HepG2 (cell line): Measurements from ENCODE around the gene ALB. TPM values are rescaled to one million over a fixed set of nuclear protein-coding genes. Genes with fewer than 3 reads are reported as not detected.

ENCODE experiments used
- ARID3A ChIP-seq: IDR thresholded peaks from 2 replicates; pipeline ENCODE4 v1.6.1; 2012; ENCODE audit warnings: low read depth, low read length, improper control_type of control experiment
- ATRX ChIP-seq: sonication (generic); formaldehyde crosslinking; IDR thresholded peaks from 2 replicates; pipeline ENCODE4 v1.4.0; 2020; ENCODE audit warnings: missing genetic modification reagents, borderline replicate concordance
- BRCA1 ChIP-seq: sonication (generic); formaldehyde crosslinking; IDR thresholded peaks from 2 replicates; pipeline ENCODE4 v1.4.0; 2020; ENCODE audit warnings: missing genetic modification reagents
- ISX ChIP-seq: sonication (generic); formaldehyde crosslinking; conservative IDR thresholded peaks from 2 replicates; pipeline ENCODE4 v1.5.0; 2020; ENCODE audit warnings: missing genetic modification reagents
- KAT7 ChIP-seq: IDR thresholded peaks from 2 replicates; pipeline ENCODE4 v1.6.1; 2018; ENCODE audit warnings: borderline replicate concordance, missing compliant biosample characterization
- NR1H2 ChIP-seq: sonication (generic); formaldehyde crosslinking; IDR thresholded peaks from 2 replicates; pipeline ENCODE4 v1.8.1; 2022; ENCODE audit warnings: low read depth, missing genetic modification reagents, borderline replicate concordance
- REST ChIP-seq, 2 experiments: IDR thresholded peaks; 2 replicates each; pipeline ENCODE4 v1.6.1; 2011 to 2012; ENCODE audit warnings: low read length in 2 of 2, borderline replicate concordance in 1 of 2, low read depth in 1 of 2, mild to moderate bottlenecking in 1 of 2, moderate library complexity in 1 of 2
- SNRNP70 ChIP-seq: fragments of 200-400 bp; formaldehyde crosslinking; IDR thresholded peaks from 2 replicates; pipeline ENCODE4 v1.6.1; 2017; ENCODE audit warnings: mild to moderate bottlenecking, low read depth, low read length, moderate library complexity
- SOX13 ChIP-seq, 3 experiments: fragments of 450-650 bp in 1 of 3; sonication (generic) in 1 of 3; formaldehyde crosslinking in 1 of 3; IDR thresholded peaks in 2 of 3; conservative IDR thresholded peaks in 1 of 3; 2 replicates each; pipeline versions ENCODE4 v1.5.0 to v1.6.1; 2016 to 2020; ENCODE audit warnings: antibody characterized with exemption in 1 of 3, mild to moderate bottlenecking in 1 of 3, missing compliant biosample characterization in 1 of 3, missing genetic modification reagents in 1 of 3, moderate library complexity in 1 of 3
- TCF7 ChIP-seq: sonication (generic); IDR thresholded peaks from 2 replicates; pipeline ENCODE4 v1.6.1; 2016; ENCODE audit warnings: antibody characterized with exemption, low read depth
- WIZ ChIP-seq: sonication (generic); formaldehyde crosslinking; IDR thresholded peaks from 2 replicates; pipeline ENCODE4 v1.5.1; 2020; ENCODE audit warnings: mild to moderate bottlenecking, missing genetic modification reagents
- YY1 ChIP-seq: IDR thresholded peaks from 2 replicates; pipeline ENCODE4 v1.6.1; 2011; ENCODE audit warnings: low read length, low read depth, moderate library complexity, mild to moderate bottlenecking; ENCODE audit not compliant: insufficient read depth, insufficient replicate concordance
- ZNF20 ChIP-seq: sonication (generic); formaldehyde crosslinking; IDR thresholded peaks from 2 replicates; pipeline ENCODE4 v1.4.0; 2020; ENCODE audit warnings: mild to moderate bottlenecking, moderate library complexity, missing genetic modification reagents
- ZNF546 ChIP-seq: sonication (generic); formaldehyde crosslinking; conservative IDR thresholded peaks from 2 replicates; pipeline ENCODE4 v1.8.1; 2023; ENCODE audit warnings: mild to moderate bottlenecking, missing genetic modification reagents
- ZNF674 ChIP-seq: sonication (generic); formaldehyde crosslinking; IDR thresholded peaks from 2 replicates; pipeline ENCODE4 v1.5.0; 2020; ENCODE audit warnings: low read depth, mild to moderate bottlenecking, missing genetic modification reagents
- ZNF773 ChIP-seq: sonication (generic); formaldehyde crosslinking; IDR thresholded peaks from 2 replicates; pipeline ENCODE4 v1.4.0; 2020; ENCODE audit warnings: missing genetic modification reagents, borderline replicate concordance
- ZNF775 ChIP-seq: sonication (generic); formaldehyde crosslinking; IDR thresholded peaks from 2 replicates; pipeline ENCODE4 v1.4.0; 2020; ENCODE audit warnings: missing genetic modification reagents, mild to moderate bottlenecking, moderate library complexity, borderline replicate concordance
- ZNF781 ChIP-seq: sonication (generic); formaldehyde crosslinking; IDR thresholded peaks from 2 replicates; pipeline ENCODE4 v1.5.1; 2020; ENCODE audit warnings: borderline replicate concordance, mild to moderate bottlenecking, missing genetic modification reagents; ENCODE audit errors: not compliant biosample characterization
- ZNF792 ChIP-seq: IDR thresholded peaks from 2 replicates; pipeline ENCODE4 v1.6.1; 2016
- ZNF83 ChIP-seq: sonication (generic); formaldehyde crosslinking; IDR thresholded peaks from 2 replicates; pipeline ENCODE4 v1.4.0; 2020; ENCODE audit warnings: missing genetic modification reagents, mild to moderate bottlenecking, borderline replicate concordance
- ZUFSP ChIP-seq: sonication (generic); formaldehyde crosslinking; IDR thresholded peaks from 2 replicates; pipeline ENCODE4 v1.9.0; 2021; ENCODE audit warnings: missing genetic modification reagents, mild to moderate bottlenecking, borderline replicate concordance
- polyA plus RNA-seq, 8 experiments: library from polyadenylated mRNA; depleted of rRNA in 3 of 8; stranded (reverse) in 7 of 8; unstranded in 1 of 8; fragments of >200 nt; fragmentation: Illumina TruSeq in 4 of 8; extraction: Trizol in 4 of 8; gene quantifications; 2 replicates each; pipeline versions ENCODE4 v1.2.1 to v1.2.3, GENCODE V29; 2011 to 2016; ENCODE audit warnings: low read depth in 4 of 8, missing spikeins in 1 of 8, mixed read lengths in 1 of 8; ENCODE audit not compliant: insufficient read depth in 1 of 8
- total RNA-seq, 5 experiments: library from RNA; depleted of rRNA; stranded (reverse); fragments of >200 nt; fragmentation: Illumina TruSeq; extraction: Trizol; gene quantifications; 2 replicates each; pipeline ENCODE4 v1.2.3, GENCODE V29; 2016; ENCODE audit warnings: low read depth in 1 of 5

Gene ALB
- total and polyA plus RNA-seq, 2 of the 13 experiments (the other 11 are each of a cell fraction or from before 2014, with no cell fraction given) = 22,259 to 22,625 TPM

- TF ChIP-seq SOX13 (IDR thresholded peaks at IDR 0.05) (peak; percentile 49; the same call in 1 of the 2 replicates), SOX13 (CRISPR knock-in tag; conservative IDR thresholded peaks at IDR 0.05 in 1 of 2, IDR thresholded peaks at IDR 0.05 in 1 of 2) (peak in 1 of 2 experiments; percentile 72; a peak in 2 of 4 replicates), ZNF775 (no peak), ARID3A (peak; percentile 91), ZNF674 (CRISPR knock-in tag) (no peak), TCF7 (peak; percentile 81), ISX (CRISPR knock-in tag) (no peak), SNRNP70 (no peak), YY1 (no peak), ZNF781 (CRISPR knock-in tag) (no peak), ATRX (CRISPR knock-in tag) (no peak), BRCA1 (CRISPR knock-in tag) (no peak), ZNF20 (no peak), NR1H2 (CRISPR knock-in tag) (no peak), ZNF792 (CRISPR knock-in tag) (no peak), REST (IDR thresholded peaks at IDR 0.05; ENCODE audit: borderline replicate concordance in 1 of 2, low read depth in 1 of 2, low read length in 2 of 2) (peak in 1 of 2 experiments; percentile 42; a peak in 2 of 4 replicates), KAT7 (CRISPR knock-in tag) (no peak), ZNF773 (CRISPR knock-in tag) (no peak), WIZ (CRISPR knock-in tag) (no peak), ZNF83 (CRISPR knock-in tag) (no peak), ZUFSP (CRISPR knock-in tag) (no peak), ZNF546 (CRISPR knock-in tag) (no peak)
Measured at GRCh38 chr4:73415807-73416238, 11.7 kb downstream of the ALB start (continued).
